ENCODE data around the gene MED15. TPM values are rescaled to one million over a fixed set of nuclear protein-coding genes. Genes with fewer than 3 reads are reported as not detected.

MED15 gene
- polyA plus RNA-seq, 1 experiment = 17.3 TPM

DNA sequence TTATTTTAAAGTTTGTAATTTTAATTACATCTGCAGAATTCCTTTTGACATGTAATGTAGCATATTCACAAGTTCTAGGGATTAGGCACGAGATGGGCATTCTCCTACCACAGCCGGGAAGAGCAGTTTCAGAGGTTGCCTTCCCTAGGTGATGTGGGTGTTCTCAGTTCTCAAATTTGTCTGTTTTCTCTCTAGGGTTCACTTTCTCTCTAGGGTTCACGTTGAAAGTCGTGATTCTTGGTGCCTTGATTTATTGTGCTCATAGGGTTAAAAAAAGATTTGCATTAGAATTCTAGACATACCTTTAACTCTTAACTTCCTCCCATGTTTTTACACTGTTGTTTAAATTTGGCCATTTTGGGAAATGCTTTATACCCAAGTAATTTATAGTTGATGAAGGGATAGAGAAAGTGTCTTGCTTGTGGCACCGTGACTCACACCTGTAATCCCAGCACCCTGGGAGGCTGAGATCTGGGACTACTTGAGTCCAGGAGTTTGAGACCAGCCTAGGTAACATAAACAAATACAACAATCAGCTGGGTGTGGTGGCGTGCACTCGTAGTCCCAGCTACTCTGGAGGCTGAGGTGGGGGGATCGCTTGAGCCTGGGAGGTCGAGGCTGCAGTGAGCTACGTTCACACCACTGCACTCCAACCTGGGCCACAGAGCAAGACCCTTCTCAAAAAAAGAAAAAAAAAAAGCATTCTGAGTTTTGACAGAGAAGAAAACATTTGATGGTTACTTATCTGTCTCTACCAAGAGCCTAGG, 3.6 kb downstream of the MED15 start:
- POLR2A ChIA-PET = interaction anchor here (1.5 kb wide), 1 partner anchor 9 kb away, joined by 3 read pairs; no protein-coding TSS in a partner anchor
- CTCF ChIA-PET = interaction anchor here (1.3 to 2.6 kb wide), 3 partner anchors 53 to 57 kb away, joined by 6 to 11 read pairs (median 9); no protein-coding TSS in a partner anchor
- no peak for DNase-seq (ENCODE audit: low read depth, low spot score)
- no peak overlapping the region for H3K4me3 ChIP-seq (ENCODE audit: low read depth, low read length)
- TF ChIP-seq, protein P1, sequence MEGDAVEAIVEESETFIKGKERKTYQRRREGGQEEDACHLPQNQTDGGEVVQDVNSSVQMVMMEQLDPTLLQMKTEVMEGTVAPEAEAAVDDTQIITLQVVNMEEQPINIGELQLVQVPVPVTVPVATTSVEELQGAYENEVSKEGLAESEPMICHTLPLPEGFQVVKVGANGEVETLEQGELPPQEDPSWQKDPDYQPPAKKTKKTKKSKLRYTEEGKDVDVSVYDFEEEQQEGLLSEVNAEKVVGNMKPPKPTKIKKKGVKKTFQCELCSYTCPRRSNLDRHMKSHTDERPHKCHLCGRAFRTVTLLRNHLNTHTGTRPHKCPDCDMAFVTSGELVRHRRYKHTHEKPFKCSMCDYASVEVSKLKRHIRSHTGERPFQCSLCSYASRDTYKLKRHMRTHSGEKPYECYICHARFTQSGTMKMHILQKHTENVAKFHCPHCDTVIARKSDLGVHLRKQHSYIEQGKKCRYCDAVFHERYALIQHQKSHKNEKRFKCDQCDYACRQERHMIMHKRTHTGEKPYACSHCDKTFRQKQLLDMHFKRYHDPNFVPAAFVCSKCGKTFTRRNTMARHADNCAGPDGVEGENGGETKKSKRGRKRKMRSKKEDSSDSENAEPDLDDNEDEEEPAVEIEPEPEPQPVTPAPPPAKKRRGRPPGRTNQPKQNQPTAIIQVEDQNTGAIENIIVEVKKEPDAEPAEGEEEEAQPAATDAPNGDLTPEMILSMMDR (IDR thresholded peaks at IDR 0.05; ENCODE audit: low read depth, low read length) = no peak
- H3K9me3 ChIP-seq (ENCODE audit: control insufficient read depth, insufficient read depth, low read length) = no peaks in the 10 kb centered on the region; the same call in 1 of the 2 replicates
- H3K27ac ChIP-seq (ENCODE audit: low read depth, low read length) = peak overlapping the region; percentile 21
- no peaks in the 10 kb centered on the region for H3K27me3 ChIP-seq (ENCODE audit: control insufficient read depth, insufficient read depth, low read length)

DNA sequence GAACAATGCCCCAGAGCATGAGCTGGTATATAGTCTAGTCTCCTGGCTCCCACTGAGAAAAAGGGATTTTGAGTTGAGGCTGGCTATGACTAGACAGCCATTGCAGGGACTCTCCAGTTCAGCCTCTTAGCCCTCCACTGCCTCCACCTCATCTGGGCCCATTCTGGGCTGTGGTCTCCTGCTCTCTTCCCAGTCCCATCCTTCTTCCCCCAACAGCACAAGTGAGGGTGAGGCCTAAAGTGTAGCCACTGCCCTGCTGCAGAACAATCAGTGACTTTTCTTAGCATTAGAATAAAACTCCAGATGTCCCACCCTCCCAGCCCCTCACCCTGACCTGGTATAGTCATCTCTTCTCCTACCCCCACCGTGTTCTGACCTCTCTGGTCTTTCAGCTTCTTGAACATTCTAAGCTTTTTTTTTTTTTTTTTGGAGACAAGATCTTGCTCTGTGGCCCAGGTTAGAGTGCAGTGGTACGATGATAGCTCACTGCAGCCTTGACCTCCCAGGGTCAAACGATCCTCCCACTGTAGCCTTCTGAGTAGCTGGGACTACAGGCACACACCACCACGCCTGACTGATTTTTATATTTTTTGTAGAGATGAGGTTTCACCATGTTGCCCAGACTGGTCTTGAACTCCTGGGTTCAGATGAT, 4.3 kb downstream of the MED15 start:
- no peaks in the 10 kb centered on the region; the same call in 1 of the 2 replicates for H3K9me3 ChIP-seq (ENCODE audit: control insufficient read depth, insufficient read depth, low read length)
- H3K4me3 ChIP-seq (ENCODE audit: low read depth, low read length) = no peak overlapping the region
- CTCF ChIA-PET = interaction anchor here (0.8 to 2.6 kb wide), 3 partner anchors 15 to 56 kb away, joined by 3 to 11 read pairs (median 9); no protein-coding TSS in a partner anchor
- no peaks in the 10 kb centered on the region for H3K27me3 ChIP-seq (ENCODE audit: control insufficient read depth, insufficient read depth, low read length)
- POLR2A ChIA-PET = interaction anchor here (0.6 to 1.5 kb wide), 3 partner anchors 8 to 62 kb away, joined by 3 to 4 read pairs (median 4); no protein-coding TSS in a partner anchor
- no peak for DNase-seq (ENCODE audit: low read depth, low spot score)
- H3K27ac ChIP-seq (ENCODE audit: low read depth, low read length) = no peak overlapping the region
- TF ChIP-seq, protein P1 (IDR thresholded peaks at IDR 0.05; ENCODE audit: low read depth, low read length) = no peak

DNA sequence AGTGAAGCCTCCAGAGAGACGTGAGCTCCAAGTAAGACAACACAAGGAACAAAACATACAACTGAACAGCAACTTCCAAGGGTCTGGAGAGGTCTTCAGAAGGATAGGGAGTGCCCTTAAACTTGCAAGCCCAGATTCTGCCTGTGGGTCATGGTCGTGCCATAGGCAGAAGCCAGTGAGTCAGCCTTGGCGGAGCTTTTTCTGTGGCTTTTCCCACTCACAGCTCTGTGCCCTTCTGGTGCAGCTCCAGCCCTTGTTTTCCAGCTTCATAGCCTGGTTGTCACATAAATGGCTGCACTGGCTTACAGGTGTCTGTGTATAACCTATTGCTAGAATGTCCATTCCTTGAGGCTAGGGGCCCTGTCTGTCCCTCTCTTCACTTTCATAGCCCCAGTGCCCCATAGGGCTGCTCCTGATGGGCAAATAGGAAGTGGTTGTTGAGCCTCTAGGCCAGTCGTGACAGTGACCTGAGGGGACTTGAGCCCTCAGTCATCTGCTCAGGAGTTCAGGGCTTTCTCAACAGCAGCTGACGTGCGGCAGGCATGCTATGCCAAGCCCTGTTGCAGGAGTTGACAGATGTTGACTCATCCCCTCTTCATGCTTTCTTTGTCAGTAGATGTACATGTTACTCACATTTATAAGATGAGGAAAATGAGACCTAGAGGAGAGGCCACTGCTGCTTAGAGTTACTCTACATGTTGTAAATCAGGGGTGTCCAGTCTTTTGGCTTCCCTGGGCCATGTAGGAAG, 7.4 kb downstream of the MED15 start:
- ChIA-PET POLR2A (no interaction called here), CTCF (interaction anchor here (0.6 to 1.0 kb wide), 2 partner anchors 17 to 97 kb away, joined by 3 to 4 read pairs; no protein-coding TSS in a partner anchor)
- Histone ChIP-seq H3K27me3 (ENCODE audit: control insufficient read depth, insufficient read depth, low read length) (no peaks in the 10 kb centered on the region), H3K9me3 (ENCODE audit: control insufficient read depth, insufficient read depth, low read length) (no peaks in the 10 kb centered on the region), H3K27ac (ENCODE audit: low read depth, low read length) (peak overlapping the region; percentile 89), H3K4me3 (ENCODE audit: low read depth, low read length) (no peak overlapping the region)
- DNase-seq (ENCODE audit: low read depth, low spot score) = peak; percentile 63
- TF ChIP-seq, protein P1 (IDR thresholded peaks at IDR 0.05; ENCODE audit: low read depth, low read length) = no peak

DNA sequence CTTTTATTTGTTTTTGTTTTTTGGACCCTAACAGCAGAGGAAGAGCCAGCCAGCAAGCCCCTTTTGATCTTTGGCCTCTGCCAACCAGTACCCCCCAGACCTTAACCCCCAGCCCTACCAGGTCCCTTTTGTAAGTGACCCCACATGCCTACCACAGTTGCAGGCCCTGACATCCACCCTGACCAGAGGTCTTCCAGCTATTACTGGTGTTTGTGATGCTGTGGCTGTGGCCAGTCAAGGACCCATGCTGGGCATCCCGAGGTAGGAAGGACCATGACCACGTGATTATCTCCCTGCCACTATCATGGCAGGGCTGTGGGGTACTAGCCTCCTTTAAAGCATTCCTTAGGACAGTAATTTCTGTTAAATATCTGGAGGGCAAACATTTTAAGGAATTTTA, 9.0 kb downstream of the MED15 start:
- no peak for DNase-seq (ENCODE audit: low read depth, low spot score)
- no peaks in the 10 kb centered on the region for H3K27me3 ChIP-seq (ENCODE audit: control insufficient read depth, insufficient read depth, low read length)
- H3K4me3 ChIP-seq (ENCODE audit: low read depth, low read length) = no peak overlapping the region
- no peak overlapping the region for H3K27ac ChIP-seq (ENCODE audit: low read depth, low read length)
- ChIA-PET POLR2A (no interaction called here), CTCF (no interaction called here)
- TF ChIP-seq, protein P1 (IDR thresholded peaks at IDR 0.05; ENCODE audit: low read depth, low read length) = no peak
- no peaks in the 10 kb centered on the region for H3K9me3 ChIP-seq (ENCODE audit: control insufficient read depth, insufficient read depth, low read length)
